DMS153 treated with DMSO at 0.1 percent for 48 hours (cell line): Measurements from ENCODE around the gene NR5A2.
A peak's percentile ranks its signal among the peaks of the same experiment; 100 is the strongest.
"Not testable (repeated sequence)": the region's sequence is repeated elsewhere in the genome, so short reads cannot be mapped to it uniquely, and the experiment has no call there.

Source experiments
- DNase-seq: peaks from one replicate; lab custom pipeline; 2025; ENCODE audit not compliant: unreplicated experiment; lab: John Stamatoyannopoulos, UW

NR5A2 gene

GRCh38 chr1:200162258-200162657, 134.7 kb downstream of the NR5A2 start:
- no peak for DNase-seq

GRCh38 chr1:200162877-200163276, 135.4 kb downstream of the NR5A2 start:
- no peak for DNase-seq

GRCh38 chr1:200163911-200164310, 136.4 kb downstream of the NR5A2 start:
- no peak for DNase-seq

- DNase-seq = no peak
Measured at GRCh38 chr1:200165493-200166220, 138.1 kb downstream of the NR5A2 start.

- no peak for DNase-seq
Measured at GRCh38 chr1:200166411-200166810, 138.9 kb downstream of the NR5A2 start.

- no peak for DNase-seq
Measured at GRCh38 chr1:200168926-200169325, 141.4 kb downstream of the NR5A2 start.

- DNase-seq = no peak
Measured at GRCh38 chr1:200172311-200172710, 144.8 kb downstream of the NR5A2 start.

- DNase-seq = no peak
Measured at GRCh38 chr1:200173097-200173618, 145.6 kb downstream of the NR5A2 start.

GRCh38 chr1:200174525-200175295, 147.2 kb downstream of the NR5A2 start:
- DNase-seq = no peak

GRCh38 chr1:200176181-200176580, 148.7 kb downstream of the NR5A2 start:
- DNase-seq = no peak

GRCh38 chr1:200176798-200177197, 149.3 kb downstream of the NR5A2 start:
- DNase-seq = no peak

- DNase-seq = no peak
Measured at GRCh38 chr1:200178340-200178739, 150.8 kb downstream of the NR5A2 start.

- no peak for DNase-seq
Measured at GRCh38 chr1:200179126-200179780, 151.7 kb downstream of the NR5A2 start.

GRCh38 chr1:200179781-200180160, 152.3 kb downstream of the NR5A2 start:
- DNase-seq = no peak

GRCh38 chr1:200180821-200181220, 153.3 kb downstream of the NR5A2 start:
- no peak for DNase-seq

GRCh38 chr1:200181861-200182260, 154.4 kb downstream of the NR5A2 start:
- DNase-seq = no peak

GRCh38 chr1:200182701-200183100, 155.2 kb downstream of the NR5A2 start:
- no peak for DNase-seq

- DNase-seq = no peak
Measured at GRCh38 chr1:200183637-200184036, 156.1 kb downstream of the NR5A2 start.

GRCh38 chr1:200184196-200184595, 156.7 kb downstream of the NR5A2 start:
- DNase-seq = peak; percentile 47

- DNase-seq = not testable (repeated sequence)
Measured at GRCh38 chr1:200185191-200185590, 157.7 kb downstream of the NR5A2 start.

- not testable (repeated sequence) for DNase-seq
Measured at GRCh38 chr1:200187332-200187731, 159.8 kb downstream of the NR5A2 start.

- DNase-seq = no peak
Measured at GRCh38 chr1:200191993-200192392, 164.5 kb downstream of the NR5A2 start.
